HepG2 (cell line): Measurements from ENCODE around the gene CENPB. TPM values are rescaled to one million over a fixed set of nuclear protein-coding genes. Genes with fewer than 3 reads are reported as not detected.

ENCODE experiments used
- CCAR2 ChIP-seq: fragments of 200-400 bp; formaldehyde crosslinking; optimal IDR thresholded peaks from 2 replicates; pipeline ENCODE3; 2018; ENCODE audit warnings: low read depth, mild to moderate bottlenecking, low read length, moderate library complexity
- GPBP1L1 ChIP-seq: sonication (generic); formaldehyde crosslinking; IDR thresholded peaks from 2 replicates; pipeline ENCODE4 v1.5.0; 2020; ENCODE audit warnings: mild to moderate bottlenecking, missing genetic modification reagents
- HMG20A ChIP-seq: IDR thresholded peaks from 2 replicates; pipeline ENCODE4 v1.6.1; 2016; ENCODE audit warnings: borderline replicate concordance
- MXD1 ChIP-seq: sonication (generic); formaldehyde crosslinking; IDR thresholded peaks from 2 replicates; pipeline ENCODE4 v1.4.0; 2020; ENCODE audit warnings: mild to moderate bottlenecking, missing genetic modification reagents
- NR2C2 ChIP-seq: sonication (generic); formaldehyde crosslinking; IDR thresholded peaks from 2 replicates; pipeline ENCODE4 v1.4.0; 2020; ENCODE audit warnings: missing genetic modification reagents, mild to moderate bottlenecking, moderate library complexity, borderline replicate concordance
- PAXIP1 ChIP-seq: sonication (generic); formaldehyde crosslinking; conservative IDR thresholded peaks from 2 replicates; pipeline ENCODE4 v1.4.0; 2020; ENCODE audit warnings: mild to moderate bottlenecking, missing genetic modification reagents, moderate library complexity
- SKIL ChIP-seq: sonication (generic); formaldehyde crosslinking; IDR thresholded peaks from 2 replicates; pipeline ENCODE4 v1.8.0; 2022; ENCODE audit warnings: missing genetic modification reagents, mild to moderate bottlenecking, moderate library complexity, borderline replicate concordance
- SNAPC2 ChIP-seq: sonication (generic); formaldehyde crosslinking; IDR thresholded peaks from 2 replicates; pipeline ENCODE4 v1.8.1; 2022; ENCODE audit warnings: mild to moderate bottlenecking, missing genetic modification reagents
- ZBTB25 ChIP-seq: IDR thresholded peaks from 2 replicates; pipeline ENCODE4 v1.6.1; 2018; ENCODE audit warnings: missing genetic modification reagents
- ZNF296 ChIP-seq: sonication (generic); formaldehyde crosslinking; conservative IDR thresholded peaks from 2 replicates; pipeline ENCODE4 v1.5.0; 2020; ENCODE audit warnings: mild to moderate bottlenecking, missing genetic modification reagents
- ZNF329 ChIP-seq: sonication (generic); formaldehyde crosslinking; IDR thresholded peaks from 2 replicates; pipeline ENCODE4 v1.9.0; 2021; ENCODE audit warnings: low read depth, mild to moderate bottlenecking, missing genetic modification reagents
- ZSCAN12 ChIP-seq: sonication (generic); formaldehyde crosslinking; IDR thresholded peaks from 2 replicates; pipeline ENCODE4 v1.9.0; 2021; ENCODE audit warnings: mild to moderate bottlenecking, missing genetic modification reagents
- ZSCAN20 ChIP-seq: sonication (generic); formaldehyde crosslinking; IDR thresholded peaks from 2 replicates; pipeline ENCODE4 v1.4.0; 2020; ENCODE audit warnings: missing genetic modification reagents, mild to moderate bottlenecking, borderline replicate concordance
- polyA plus RNA-seq, 8 experiments: library from polyadenylated mRNA; depleted of rRNA in 3 of 8; stranded (reverse) in 7 of 8; unstranded in 1 of 8; fragments of >200 nt; fragmentation: Illumina TruSeq in 4 of 8; extraction: Trizol in 4 of 8; gene quantifications; 2 replicates each; pipeline versions ENCODE4 v1.2.1 to v1.2.3, GENCODE V29; 2011 to 2016; ENCODE audit warnings: low read depth in 4 of 8, missing spikeins in 1 of 8, mixed read lengths in 1 of 8; ENCODE audit not compliant: insufficient read depth in 1 of 8
- total RNA-seq, 5 experiments: library from RNA; depleted of rRNA; stranded (reverse); fragments of >200 nt; fragmentation: Illumina TruSeq; extraction: Trizol; gene quantifications; 2 replicates each; pipeline ENCODE4 v1.2.3, GENCODE V29; 2016; ENCODE audit warnings: low read depth in 1 of 5

Gene CENPB
- total and polyA plus RNA-seq, 2 of the 13 experiments (the other 11 are each of a cell fraction or from before 2014, with no cell fraction given), result 10.4 to 54.5 TPM

- TF ChIP-seq SKIL (CRISPR knock-in tag) (no peak), MXD1 (CRISPR knock-in tag) (no peak), GPBP1L1 (CRISPR knock-in tag) (no peak), SNAPC2 (CRISPR knock-in tag) (peak; percentile 11; the same call in 1 of the 2 replicates), ZSCAN20 (no peak), PAXIP1 (CRISPR knock-in tag) (no peak), ZNF329 (no peak), HMG20A (CRISPR knock-in tag) (no peak), CCAR2 (no peak), NR2C2 (no peak), ZBTB25 (CRISPR knock-in tag) (no peak), ZNF296 (CRISPR knock-in tag) (no peak), ZSCAN12 (no peak)
Observed at GRCh38 chr20:3768342-3769130, 18.0 kb downstream of the CENPB start (continued).
